Activated CD4-positive, alpha-beta T cell treated with anti-CD3 and anti-CD28 coated beads for 36 hours (primary cell): Measurements from ENCODE around the gene CCL23. TPM values are rescaled to one million over a fixed set of nuclear protein-coding genes. Genes with fewer than 3 reads are reported as not detected.

Source experiments
- ATAC-seq: fragments of 200-7000 bp; cut with Tn5 transposase; one replicate; pipeline ENCODE4 v1.10.0; 2021; ENCODE audit warnings: mild to moderate bottlenecking, moderate library complexity
- CTCF ChIA-PET: fragments of 350-600 bp; sonication (Branson Sonifier 250); formaldehyde crosslinking; loops from one replicate; lab custom pipeline; 2021; ENCODE audit warnings: antibody characterized with exemption; lab: Charles Lee
- POLR2A ChIA-PET: fragments of 350-600 bp; sonication (Branson Sonifier 250); formaldehyde crosslinking; loops from one replicate; lab custom pipeline; 2021; ENCODE audit warnings: antibody characterized with exemption, inconsistent platforms; lab: Charles Lee
- DNase-seq: peaks from one replicate; pipeline ENCODE4 v3.0.0-alpha.2; 2020
- H3K27ac Mint-ChIP-seq: one replicate; pipeline ENCODE4 v1.8.0; 2021; ENCODE audit warnings: mixed read lengths
- H3K27me3 Mint-ChIP-seq: one replicate; pipeline ENCODE4 v1.8.0; 2021; ENCODE audit warnings: mixed read lengths
- H3K36me3 Mint-ChIP-seq: one replicate; pipeline ENCODE4 v1.8.0; 2021; ENCODE audit warnings: low read depth, mixed read lengths
- H3K4me1 Mint-ChIP-seq: one replicate; pipeline ENCODE4 v1.8.0; 2021; ENCODE audit warnings: mixed read lengths
- H3K4me3 Mint-ChIP-seq: one replicate; pipeline ENCODE4 v1.8.0; 2021; ENCODE audit warnings: mild to moderate bottlenecking, moderate library complexity, mixed read lengths
- H3K9me3 Mint-ChIP-seq: one replicate; pipeline ENCODE4 v1.8.0; 2021; ENCODE audit warnings: low read depth, mixed read lengths
- intact Hi-C, 2 experiments: fragments of 100-400 bp; cut with DNase I in 1 of 2; cut with micrococcal nuclease in 1 of 2; formaldehyde crosslinking; loops; one replicate each; pipeline versions ENCODE4 v1.14.2 to v1.15.1; 2022 to 2024; cut with DNase I, micrococcal nuclease
- total RNA-seq, 2 experiments: library from RNA; stranded (reverse); gene quantifications; one replicate each; pipeline ENCODE4 v1.2.3, GENCODE V29; 2021

Gene CCL23
- total RNA-seq, 2 experiments from 2014 or later: not detected

DNA sequence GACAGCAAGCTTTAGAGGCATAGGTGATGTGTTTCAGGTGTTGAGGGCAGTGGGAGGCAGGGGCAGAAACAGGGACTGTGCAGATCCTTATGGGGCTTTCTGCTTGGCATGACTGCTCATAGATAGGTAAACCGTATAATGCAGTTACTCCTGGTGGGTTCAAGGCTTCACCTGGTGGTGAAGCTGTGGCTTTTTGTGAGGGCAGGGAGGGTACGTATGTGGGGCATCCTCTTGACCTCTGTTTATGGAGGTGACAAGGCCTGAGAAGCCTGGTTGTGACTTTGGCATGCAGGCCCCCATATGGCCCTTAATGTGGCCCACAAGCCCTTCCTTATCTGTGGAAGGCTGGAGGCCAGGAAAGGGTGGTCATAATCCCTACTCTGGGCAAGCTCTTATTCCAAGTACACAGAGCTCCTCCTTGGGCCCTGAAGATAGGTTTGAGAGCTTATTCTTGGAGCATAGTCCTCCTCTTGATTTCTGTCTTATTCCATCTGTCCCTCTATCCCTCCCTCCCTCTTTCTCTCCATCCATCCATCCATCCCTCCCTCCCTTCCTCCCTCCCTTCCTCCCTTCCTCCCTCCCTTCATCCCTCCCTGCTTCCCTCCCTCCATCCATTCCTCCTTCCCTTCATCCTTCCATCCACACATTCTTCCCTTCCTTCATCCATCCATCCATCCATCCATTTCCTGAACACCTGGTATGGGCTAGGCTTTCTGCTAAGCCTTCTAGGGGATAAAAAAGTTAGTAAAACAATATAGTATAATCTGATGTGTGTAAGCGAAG is 35.2 kb downstream of the CCL23 start:
- no peaks in the 10 kb centered on the region for H3K36me3 Mint-ChIP-seq
- ATAC-seq (no peak), DNase-seq (no peak)
- intact Hi-C loops: no loop called here
- no peak overlapping the region for H3K4me3 Mint-ChIP-seq
- POLR2A ChIA-PET: no interaction called here
- no peaks in the 10 kb centered on the region for H3K4me1 Mint-ChIP-seq
- no peaks in the 10 kb centered on the region for H3K9me3 Mint-ChIP-seq
- H3K27me3 Mint-ChIP-seq: peaks cover 8% of the 10 kb centered on the region
- CTCF ChIA-PET: interaction anchor here (0.6 to 2.3 kb wide), 5 partner anchors 9 to 166 kb away, joined by 3 to 14 read pairs (median 4); no protein-coding TSS in a partner anchor
- no peak overlapping the region for H3K27ac Mint-ChIP-seq

DNA sequence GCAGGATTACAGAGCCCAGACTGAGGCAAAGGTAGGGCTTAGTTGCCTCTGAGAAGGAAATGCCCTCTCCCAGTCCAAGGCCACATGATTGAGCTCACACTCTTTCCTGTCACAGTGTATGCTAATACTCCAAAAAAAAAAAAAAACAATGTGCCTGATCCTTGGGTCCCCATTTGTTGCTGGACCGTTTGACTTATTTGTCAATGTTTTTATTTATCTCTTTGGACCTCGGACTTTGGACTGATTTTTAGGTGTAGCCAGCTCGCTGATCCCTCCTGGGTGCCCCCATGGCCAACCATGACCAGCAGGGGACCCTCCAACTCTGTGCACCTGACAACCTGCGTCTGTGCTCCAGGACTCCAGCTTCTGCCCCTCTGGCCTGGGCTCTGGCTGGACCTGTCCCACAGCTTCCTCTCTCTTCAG is 35.9 kb downstream of the CCL23 start:
- Mint-ChIP-seq H3K9me3 (no peaks in the 10 kb centered on the region), H3K4me3 (no peak overlapping the region), H3K27ac (no peak overlapping the region), H3K27me3 (peaks cover 8% of the 10 kb centered on the region), H3K4me1 (no peaks in the 10 kb centered on the region), H3K36me3 (no peaks in the 10 kb centered on the region)
- intact Hi-C loops: no loop called here
- ATAC-seq: no peak
- POLR2A ChIA-PET: no interaction called here
- DNase-seq: peak; percentile 17
- CTCF ChIA-PET: interaction anchor here (0.6 to 2.3 kb wide), 5 partner anchors 10 to 589 kb away, joined by 3 to 14 read pairs (median 4); no protein-coding TSS in a partner anchor

DNA sequence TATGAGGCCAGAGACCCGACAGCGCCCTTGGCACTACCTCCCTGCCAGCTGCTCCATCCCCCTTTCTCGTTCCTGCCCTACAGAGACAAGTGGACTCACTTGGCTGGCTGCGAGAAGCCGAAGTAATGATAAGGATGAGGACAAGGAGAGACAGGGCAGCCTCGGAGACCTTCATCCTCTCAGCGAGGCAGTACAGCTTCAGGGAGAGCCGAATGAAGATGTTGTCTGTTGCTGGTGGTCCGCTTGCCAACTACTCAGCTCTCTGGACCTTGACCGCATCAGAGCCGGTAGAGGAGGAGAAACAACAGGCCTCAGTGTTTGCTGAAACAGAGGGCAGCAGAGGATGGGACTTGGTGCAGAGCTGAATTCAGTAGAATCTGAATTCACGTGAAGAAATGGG is 36.5 kb downstream of the CCL23 start, which contains the start of gene CCL16:
Gene CCL16, minus strand, starts transcription at position 252 of the 400 bp plus-strand sequence. Its CDS starts 77 bp downstream, at position 175.
- ChIA-PET POLR2A (no interaction called here), CTCF (interaction anchor here (1.0 to 2.3 kb wide), 3 partner anchors 9 to 168 kb away, joined by 3 to 14 read pairs (median 4); no protein-coding TSS in a partner anchor)
- Mint-ChIP-seq H3K27ac (no peak within 1 kb of the TSS), H3K4me1 (no peaks in the 10 kb centered on the region), H3K36me3 (no peaks in the 10 kb centered on the region), H3K27me3 (peaks cover 12% of the 10 kb centered on the region), H3K9me3 (no peaks in the 10 kb centered on the region), H3K4me3 (no peak within 1 kb of the TSS)
- DNase-seq (no peak), ATAC-seq (no peak)
- intact Hi-C loops: no loop called here

DNA sequence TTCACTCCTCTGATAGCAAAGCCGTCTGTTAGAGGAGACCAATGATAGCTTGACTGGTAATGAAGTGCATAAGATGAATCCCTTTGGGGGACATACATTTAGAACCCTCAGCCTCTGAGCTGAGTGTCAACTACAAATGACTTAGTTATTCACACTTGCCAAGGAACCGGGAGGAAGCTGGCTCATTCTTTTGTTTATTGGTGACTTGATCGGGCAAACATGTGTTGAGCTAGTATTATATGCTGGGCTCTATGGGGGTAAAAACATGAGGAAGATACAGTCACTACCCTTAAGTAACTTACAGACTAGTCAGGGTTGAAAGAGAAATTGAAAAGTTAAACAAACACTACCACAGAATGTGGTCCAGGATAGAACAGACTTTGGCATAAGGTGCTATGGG is 39.4 kb downstream of the CCL23 start:
- Mint-ChIP-seq H3K9me3 (no peaks in the 10 kb centered on the region), H3K36me3 (no peaks in the 10 kb centered on the region), H3K27ac (no peak overlapping the region), H3K4me3 (no peak overlapping the region), H3K27me3 (peaks cover 12% of the 10 kb centered on the region), H3K4me1 (no peaks in the 10 kb centered on the region)
- DNase-seq (no peak), ATAC-seq (no peak)
- POLR2A ChIA-PET: interaction anchor here (0.6 kb wide), 1 partner anchor 373 kb away, joined by 6 read pairs; no protein-coding TSS in a partner anchor
- intact Hi-C loops: no loop called here
- CTCF ChIA-PET: interaction anchor here (0.6 to 3.3 kb wide), 5 partner anchors 9 to 171 kb away, joined by 3 to 18 read pairs (median 3); partner anchors contain the start of gene CCL18

DNA sequence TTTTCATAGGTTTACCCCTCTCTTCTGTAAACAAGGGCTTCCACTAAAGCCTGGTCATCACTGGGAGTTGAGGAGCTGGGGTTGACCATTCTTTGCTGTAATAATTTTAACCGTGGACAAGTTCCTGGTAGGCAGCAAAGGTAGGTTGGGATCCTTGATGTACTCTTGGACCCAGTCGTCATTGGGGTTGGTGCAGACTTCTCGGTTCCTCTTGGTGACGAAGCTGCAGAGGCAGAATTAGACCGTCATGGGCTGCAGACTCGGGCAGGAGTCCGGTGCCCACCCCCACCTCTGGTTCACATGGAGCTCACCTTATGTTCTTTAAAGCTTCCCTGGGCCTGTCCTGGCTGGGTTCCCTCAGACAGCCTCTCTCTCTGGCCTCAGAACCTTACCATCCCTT is 40.3 kb downstream of the CCL23 start:
- H3K4me3 Mint-ChIP-seq: no peak overlapping the region
- H3K27me3 Mint-ChIP-seq: peaks cover 12% of the 10 kb centered on the region
- DNase-seq (no peak), ATAC-seq (no peak)
- no peaks in the 10 kb centered on the region for H3K9me3 Mint-ChIP-seq
- no peaks in the 10 kb centered on the region for H3K36me3 Mint-ChIP-seq
- intact Hi-C loops: no loop called here
- H3K27ac Mint-ChIP-seq: no peak overlapping the region
- no peaks in the 10 kb centered on the region for H3K4me1 Mint-ChIP-seq
- ChIA-PET POLR2A (interaction anchor here (0.6 kb wide), 1 partner anchor 372 kb away, joined by 6 read pairs; no protein-coding TSS in a partner anchor), CTCF (interaction anchor here (1.2 to 3.3 kb wide), 5 partner anchors 8 to 172 kb away, joined by 3 to 18 read pairs (median 6); partner anchors contain the start of gene CCL18)

DNA sequence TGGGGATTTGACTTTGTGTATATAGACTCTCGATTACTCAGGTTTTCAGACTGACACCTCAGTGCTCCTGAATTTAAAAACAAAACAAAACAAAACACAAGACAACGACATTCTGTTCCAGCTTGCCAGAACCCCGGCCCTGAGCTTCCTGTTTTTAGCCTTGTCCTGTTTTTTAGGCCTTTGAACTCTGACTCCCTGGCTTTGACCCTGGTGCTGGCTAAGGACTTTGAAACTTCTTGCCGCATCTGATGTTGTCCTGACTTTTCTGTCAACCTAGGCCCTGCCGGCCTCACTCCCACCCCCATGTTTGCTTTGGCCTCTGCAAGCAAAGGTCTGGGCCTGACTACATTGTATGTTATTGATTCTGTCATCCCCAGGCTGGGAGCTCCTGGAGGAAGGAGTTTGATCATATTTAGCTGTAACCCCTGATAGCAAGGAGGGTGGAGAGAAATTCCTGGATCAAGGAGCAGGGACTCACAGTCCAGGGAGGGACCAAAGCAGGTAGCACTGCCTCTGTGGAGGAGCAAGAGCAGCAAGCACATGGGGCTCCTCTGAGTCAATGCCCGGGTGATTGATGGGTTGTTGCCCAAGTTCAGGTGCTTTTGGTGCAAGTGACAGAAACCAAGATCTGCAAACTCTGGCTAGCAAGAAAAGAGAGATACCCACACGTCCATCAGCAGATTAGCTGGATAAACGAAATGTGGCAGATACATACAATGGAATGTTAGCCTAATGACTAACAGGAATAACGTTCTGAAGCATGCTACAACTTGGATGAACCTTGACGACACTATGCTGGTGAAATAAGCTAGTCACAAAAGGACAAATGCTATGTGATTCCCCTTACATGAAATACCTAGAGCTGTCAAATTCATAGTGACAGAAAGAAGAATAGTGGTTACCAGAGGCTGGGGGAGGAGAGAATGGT is 44.2 kb downstream of the CCL23 start:
- Mint-ChIP-seq H3K9me3 (no peaks in the 10 kb centered on the region), H3K27me3 (peaks cover 10% of the 10 kb centered on the region), H3K4me3 (no peak overlapping the region), H3K27ac (no peak overlapping the region), H3K4me1 (no peaks in the 10 kb centered on the region), H3K36me3 (no peaks in the 10 kb centered on the region)
- DNase-seq: no peak
- intact Hi-C loops: no loop called here
- ChIA-PET CTCF (interaction anchor here (0.7 to 9.7 kb wide), 9 partner anchors 9 to 1012 kb away, joined by 3 to 173 read pairs (median 3); no protein-coding TSS in a partner anchor), POLR2A (no interaction called here)
- ATAC-seq: no peak

DNA sequence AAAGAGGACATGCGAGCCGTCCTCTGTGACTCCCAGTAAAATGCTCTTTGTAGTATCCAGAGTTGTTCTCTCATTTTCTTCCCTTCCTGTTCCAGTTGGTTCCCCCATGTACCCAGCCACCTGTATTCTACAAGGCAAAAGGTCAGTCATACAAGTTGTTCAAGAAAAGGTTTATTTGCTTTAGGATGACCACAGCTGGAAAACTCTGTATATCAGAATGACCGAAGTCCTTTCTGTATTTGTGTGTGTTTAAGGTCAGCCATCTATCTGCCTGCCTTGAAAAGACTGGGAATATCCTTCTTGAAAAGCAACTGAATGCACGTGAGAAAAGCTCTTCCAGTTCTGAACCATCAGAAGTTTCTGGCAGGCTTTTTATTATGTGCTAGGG is 44.8 kb downstream of the CCL23 start:
- Mint-ChIP-seq H3K9me3 (no peaks in the 10 kb centered on the region), H3K27ac (no peak overlapping the region), H3K4me3 (no peak overlapping the region), H3K27me3 (peaks cover 6% of the 10 kb centered on the region), H3K36me3 (no peaks in the 10 kb centered on the region), H3K4me1 (no peaks in the 10 kb centered on the region)
- intact Hi-C loops: no loop called here
- ChIA-PET POLR2A (no interaction called here), CTCF (interaction anchor here (0.7 to 9.7 kb wide), 6 partner anchors 9 to 176 kb away, joined by 3 to 173 read pairs (median 5); no protein-coding TSS in a partner anchor)
- ATAC-seq: no peak
- DNase-seq: no peak

DNA sequence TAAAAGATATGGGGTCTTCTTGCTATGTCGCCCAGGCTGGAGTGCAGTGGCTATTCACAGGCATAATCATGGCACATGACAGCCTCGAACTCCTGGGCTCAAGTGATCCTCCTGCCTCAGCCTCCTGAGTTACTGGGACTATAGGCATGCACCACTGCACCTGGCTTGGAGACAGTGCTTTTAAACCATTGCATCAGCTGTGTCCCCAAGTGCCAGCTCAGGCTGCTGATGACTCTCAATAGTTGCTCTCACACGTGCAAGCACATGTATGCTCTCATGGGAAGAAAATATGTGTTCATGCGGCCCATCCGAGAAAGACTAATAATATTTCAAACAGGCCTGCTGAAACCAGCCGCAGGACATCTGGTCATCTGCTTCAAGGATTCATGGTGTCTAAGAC is 45.2 kb downstream of the CCL23 start:
- no peak for DNase-seq
- H3K27me3 Mint-ChIP-seq: peaks cover 4% of the 10 kb centered on the region
- no peaks in the 10 kb centered on the region for H3K9me3 Mint-ChIP-seq
- ChIA-PET POLR2A (no interaction called here), CTCF (interaction anchor here (1.3 to 9.7 kb wide), 4 partner anchors 9 to 176 kb away, joined by 3 to 173 read pairs (median 6); no protein-coding TSS in a partner anchor)
- intact Hi-C loops: no loop called here
- H3K36me3 Mint-ChIP-seq: no peaks in the 10 kb centered on the region
- no peaks in the 10 kb centered on the region for H3K4me1 Mint-ChIP-seq
- no peak overlapping the region for H3K27ac Mint-ChIP-seq
- ATAC-seq: no peak
- no peak overlapping the region for H3K4me3 Mint-ChIP-seq

DNA sequence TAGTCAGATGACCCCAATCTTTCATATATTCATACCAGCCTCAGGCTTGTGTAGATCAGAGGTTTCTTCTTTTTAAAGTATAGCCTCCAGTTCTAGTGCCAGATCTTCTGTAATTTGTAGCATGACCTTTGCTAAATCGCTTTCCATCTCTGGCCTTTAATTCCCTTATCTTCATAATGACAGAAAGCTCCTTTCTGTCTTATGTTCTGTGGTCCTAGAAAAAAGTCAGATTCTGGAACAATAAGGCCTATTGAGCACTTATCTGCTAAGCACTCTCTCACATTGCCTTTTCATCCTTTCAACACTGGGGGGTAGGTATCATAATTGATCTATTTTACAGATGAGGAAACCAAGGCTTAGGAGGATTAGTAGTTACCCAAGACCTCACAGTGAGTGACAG is 45.7 kb downstream of the CCL23 start:
- H3K9me3 Mint-ChIP-seq: no peaks in the 10 kb centered on the region
- POLR2A ChIA-PET: no interaction called here
- intact Hi-C loops: no loop called here
- DNase-seq (no peak), ATAC-seq (no peak)
- peaks cover 4% of the 10 kb centered on the region for H3K27me3 Mint-ChIP-seq
- H3K27ac Mint-ChIP-seq: no peak overlapping the region
- no peaks in the 10 kb centered on the region for H3K36me3 Mint-ChIP-seq
- no peaks in the 10 kb centered on the region for H3K4me1 Mint-ChIP-seq
- no peak overlapping the region for H3K4me3 Mint-ChIP-seq
- CTCF ChIA-PET: interaction anchor here (1.0 to 9.7 kb wide), 4 partner anchors 10 to 184 kb away, joined by 3 to 173 read pairs (median 6); no protein-coding TSS in a partner anchor

DNA sequence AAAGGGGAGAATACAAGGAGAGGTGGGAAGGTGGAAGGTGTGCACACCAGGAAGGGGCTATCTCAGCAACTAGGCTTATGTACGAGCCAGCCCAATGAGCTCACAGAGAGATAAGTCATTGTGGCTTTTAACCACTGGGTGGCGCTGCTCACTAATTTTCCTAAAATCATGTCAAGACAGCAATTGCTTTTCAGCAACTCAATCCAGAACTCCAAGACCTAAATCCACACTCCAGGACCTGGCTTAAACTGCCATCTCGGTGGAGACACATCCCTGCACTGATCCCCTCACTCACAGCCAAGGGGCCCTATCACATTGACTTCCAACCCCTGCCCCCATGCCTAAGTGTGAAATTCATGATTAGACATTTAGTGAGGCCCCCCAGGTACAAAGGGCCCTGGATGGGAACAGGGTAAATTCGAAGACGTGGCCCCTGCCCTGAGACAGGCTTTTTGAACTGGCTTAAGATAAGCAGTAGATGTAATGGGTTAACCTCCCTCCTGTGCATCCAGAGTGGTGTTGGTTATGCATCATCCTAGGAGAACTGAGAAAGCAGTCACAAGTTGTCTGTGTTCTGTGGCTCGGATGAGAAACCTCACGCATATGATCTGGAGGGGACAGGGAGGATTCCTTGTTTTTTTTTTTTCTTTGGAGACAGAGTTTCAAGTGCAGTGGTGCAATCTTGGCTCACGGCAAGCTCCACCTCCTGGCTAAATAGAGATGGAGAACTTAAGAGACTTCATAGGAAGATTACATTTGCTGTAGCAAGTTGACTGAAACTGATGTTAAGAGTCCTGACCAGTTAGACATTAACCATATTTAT is 48.0 kb downstream of the CCL23 start:
- intact Hi-C loops: loop anchor here (1.0 to 2.0 kb wide), 6 partner anchors 103 to 514 kb away; no protein-coding TSS in a partner anchor
- POLR2A ChIA-PET: interaction anchor here (0.9 kb wide), 1 partner anchor 180 kb away, joined by 3 read pairs; no protein-coding TSS in a partner anchor
- DNase-seq: peak; percentile 86
- ATAC-seq: peak; percentile 79
- no peaks in the 10 kb centered on the region for H3K36me3 Mint-ChIP-seq
- no peaks in the 10 kb centered on the region for H3K4me1 Mint-ChIP-seq
- H3K4me3 Mint-ChIP-seq: no peak overlapping the region
- no peak overlapping the region for H3K27ac Mint-ChIP-seq
- H3K9me3 Mint-ChIP-seq: no peaks in the 10 kb centered on the region
- CTCF ChIA-PET: interaction anchor here (0.6 to 9.7 kb wide), 34 partner anchors 8 to 1421 kb away, joined by 3 to 173 read pairs (median 4); partner anchors contain the start of genes CCL16, CCL3, LYZL6 and RDM1
- H3K27me3 Mint-ChIP-seq: no peaks in the 10 kb centered on the region
